Osteocyte (in vitro differentiated cells): ENCODE results near the gene ARFGAP1. TPM values are rescaled to one million over a fixed set of nuclear protein-coding genes. Genes with fewer than 3 reads are reported as not detected.

Source experiments
- DNase-seq: peaks from one replicate; pipeline ENCODE4 v3.0.0; 2021; ENCODE audit warnings: mixed read lengths; ENCODE audit not compliant: unreplicated experiment; ENCODE audit errors: extremely low spot score
- H3K27ac Mint-ChIP-seq: one replicate; pipeline ENCODE4 v1.8.0; 2021; ENCODE audit warnings: mild to moderate bottlenecking, mixed read lengths; ENCODE audit not compliant: unreplicated experiment
- H3K27me3 Mint-ChIP-seq: one replicate; pipeline ENCODE4 v1.8.0; 2021; ENCODE audit warnings: mixed read lengths; ENCODE audit not compliant: unreplicated experiment
- H3K36me3 Mint-ChIP-seq: one replicate; pipeline ENCODE4 v1.8.0; 2021; ENCODE audit warnings: mixed read lengths; ENCODE audit not compliant: unreplicated experiment
- H3K4me1 Mint-ChIP-seq: one replicate; pipeline ENCODE4 v1.8.0; 2021; ENCODE audit warnings: mixed read lengths; ENCODE audit not compliant: unreplicated experiment
- H3K4me3 Mint-ChIP-seq: one replicate; pipeline ENCODE4 v1.8.0; 2021; ENCODE audit warnings: mild to moderate bottlenecking, moderate library complexity, mixed read lengths; ENCODE audit not compliant: unreplicated experiment
- H3K9me3 Mint-ChIP-seq: one replicate; pipeline ENCODE4 v1.8.0; 2021; ENCODE audit warnings: mixed read lengths; ENCODE audit not compliant: unreplicated experiment
- total RNA-seq: library from RNA; stranded (reverse); gene quantifications from 2 replicates; pipeline ENCODE4 v1.2.1, GENCODE V29; 2021
- TF ChIP-seq, protein P1 (sequence below): fragments of 200-600 bp; sonication (generic); IDR thresholded peaks from 2 replicates; pipeline ENCODE4 v1.5.0; 2021; ENCODE audit warnings: antibody characterized with exemption, mild to moderate bottlenecking, moderate library complexity

Gene ARFGAP1
- total RNA-seq, 1 donor from 2014 or later, result 119 TPM

DNA sequence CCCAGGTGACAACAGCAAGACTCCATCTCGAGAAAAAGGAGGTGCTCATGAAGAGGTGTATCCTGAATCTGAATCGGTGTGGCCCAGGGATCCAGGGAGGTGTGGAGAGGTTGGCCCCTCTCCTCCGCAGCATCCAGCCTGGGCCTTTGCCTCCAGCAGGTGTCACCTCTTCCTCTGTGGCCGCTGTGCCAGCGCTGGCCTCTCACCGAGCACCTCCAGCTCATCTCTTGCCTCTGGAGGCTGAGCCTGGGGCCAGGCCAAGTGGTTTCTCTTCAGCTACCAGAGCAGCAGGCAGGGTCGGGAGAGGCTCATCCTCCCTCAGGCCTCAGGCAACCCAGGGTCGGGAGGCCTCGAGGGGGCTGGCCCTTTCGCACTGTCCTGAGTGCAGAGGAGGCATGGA lies 19.2 kb downstream of the ARFGAP1 start:
- TF ChIP-seq, protein P1, sequence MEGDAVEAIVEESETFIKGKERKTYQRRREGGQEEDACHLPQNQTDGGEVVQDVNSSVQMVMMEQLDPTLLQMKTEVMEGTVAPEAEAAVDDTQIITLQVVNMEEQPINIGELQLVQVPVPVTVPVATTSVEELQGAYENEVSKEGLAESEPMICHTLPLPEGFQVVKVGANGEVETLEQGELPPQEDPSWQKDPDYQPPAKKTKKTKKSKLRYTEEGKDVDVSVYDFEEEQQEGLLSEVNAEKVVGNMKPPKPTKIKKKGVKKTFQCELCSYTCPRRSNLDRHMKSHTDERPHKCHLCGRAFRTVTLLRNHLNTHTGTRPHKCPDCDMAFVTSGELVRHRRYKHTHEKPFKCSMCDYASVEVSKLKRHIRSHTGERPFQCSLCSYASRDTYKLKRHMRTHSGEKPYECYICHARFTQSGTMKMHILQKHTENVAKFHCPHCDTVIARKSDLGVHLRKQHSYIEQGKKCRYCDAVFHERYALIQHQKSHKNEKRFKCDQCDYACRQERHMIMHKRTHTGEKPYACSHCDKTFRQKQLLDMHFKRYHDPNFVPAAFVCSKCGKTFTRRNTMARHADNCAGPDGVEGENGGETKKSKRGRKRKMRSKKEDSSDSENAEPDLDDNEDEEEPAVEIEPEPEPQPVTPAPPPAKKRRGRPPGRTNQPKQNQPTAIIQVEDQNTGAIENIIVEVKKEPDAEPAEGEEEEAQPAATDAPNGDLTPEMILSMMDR, result no peak
- H3K9me3 Mint-ChIP-seq, result no peaks in the 10 kb centered on the region
- H3K27me3 Mint-ChIP-seq, result no peaks in the 10 kb centered on the region
- H3K27ac Mint-ChIP-seq, result no peak overlapping the region
- no peak for DNase-seq
- peaks cover 5% of the 10 kb centered on the region for H3K36me3 Mint-ChIP-seq
- H3K4me3 Mint-ChIP-seq, result no peak overlapping the region
- H3K4me1 Mint-ChIP-seq, result no peaks in the 10 kb centered on the region

DNA sequence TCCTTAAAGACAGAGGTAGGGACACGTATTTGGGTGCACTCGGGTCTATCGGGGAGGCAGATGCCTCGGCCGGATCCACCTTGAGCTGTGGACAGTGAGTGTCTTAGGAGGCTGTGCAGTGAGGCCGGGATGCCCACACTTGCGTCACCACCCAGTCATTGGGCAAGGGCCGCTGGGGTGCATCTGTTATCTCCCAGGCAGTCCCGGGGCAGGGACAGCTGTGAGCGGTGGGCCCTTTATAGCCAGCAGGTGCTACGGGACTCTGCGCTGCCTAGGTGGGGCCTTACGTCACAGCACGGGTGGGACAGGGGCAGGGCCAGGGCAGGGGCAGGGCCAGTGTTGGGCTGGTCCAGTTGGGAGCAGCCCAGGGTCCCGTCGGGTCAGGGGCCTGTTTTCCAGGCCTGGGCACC lies 19.7 kb downstream of the ARFGAP1 start:
- H3K9me3 Mint-ChIP-seq, result no peaks in the 10 kb centered on the region
- peaks cover 3% of the 10 kb centered on the region for H3K36me3 Mint-ChIP-seq
- DNase-seq, result no peak
- H3K4me3 Mint-ChIP-seq, result no peak overlapping the region
- H3K27me3 Mint-ChIP-seq, result no peaks in the 10 kb centered on the region
- no peak overlapping the region for H3K27ac Mint-ChIP-seq
- no peaks in the 10 kb centered on the region for H3K4me1 Mint-ChIP-seq
- TF ChIP-seq, protein P1, result no peak

DNA sequence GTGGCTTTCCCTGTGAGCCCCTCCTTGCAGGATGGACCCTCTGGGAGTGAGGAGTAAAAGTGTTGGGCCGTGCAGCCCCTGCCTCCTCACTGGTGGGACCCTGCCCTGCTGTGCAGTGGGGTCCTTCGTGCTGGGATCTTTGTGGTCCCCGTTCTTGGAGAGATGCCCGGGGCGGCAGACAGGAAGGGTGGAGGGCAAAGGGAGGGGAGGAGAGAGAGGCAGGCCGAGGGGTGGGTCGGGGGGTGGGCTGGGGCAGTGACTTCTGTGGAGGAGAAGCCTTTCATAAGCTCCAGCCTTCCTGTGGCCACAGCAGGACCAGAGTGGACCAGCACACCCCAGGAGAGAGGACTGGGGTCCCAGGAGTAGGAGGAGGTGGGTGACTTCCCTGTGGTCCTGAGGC lies 20.3 kb downstream of the ARFGAP1 start, which contains the start of gene COL20A1:
TSS of gene COL20A1 (plus strand) at position 283 of the 400 bp plus-strand sequence. CDS start 1,922 bp downstream, outside the sequence.
- no peaks in the 10 kb centered on the region for H3K9me3 Mint-ChIP-seq
- TF ChIP-seq, protein P1, result no peak
- H3K36me3 Mint-ChIP-seq, result peaks cover 3% of the 10 kb centered on the region
- H3K27ac Mint-ChIP-seq, result no peak within 1 kb of the TSS
- H3K27me3 Mint-ChIP-seq, result no peaks in the 10 kb centered on the region
- no peaks in the 10 kb centered on the region for H3K4me1 Mint-ChIP-seq
- no peak for DNase-seq
- no peak within 1 kb of the TSS for H3K4me3 Mint-ChIP-seq

DNA sequence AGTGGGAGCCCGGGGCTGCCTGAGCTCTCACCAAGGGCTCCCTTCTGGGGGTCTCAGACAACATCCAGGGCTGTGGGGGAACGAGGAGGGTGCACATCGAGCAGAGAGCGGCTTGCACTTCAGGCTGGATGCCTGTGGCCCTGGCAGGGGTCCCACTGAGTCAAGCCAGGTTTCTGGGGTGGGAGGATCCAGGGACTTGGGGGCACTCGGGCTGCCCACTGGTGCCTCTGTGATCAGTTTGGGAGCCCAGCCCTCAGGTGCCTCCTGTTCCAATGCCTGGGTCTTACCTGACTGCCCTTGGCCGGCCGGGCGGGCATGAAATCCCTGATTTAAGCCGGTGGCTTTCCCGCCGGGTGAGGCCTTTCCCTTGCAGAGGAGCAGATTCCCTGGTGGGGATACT lies 20.8 kb downstream of the ARFGAP1 start:
- no peaks in the 10 kb centered on the region for H3K36me3 Mint-ChIP-seq
- TF ChIP-seq, protein P1, result no peak
- no peaks in the 10 kb centered on the region for H3K27me3 Mint-ChIP-seq
- H3K9me3 Mint-ChIP-seq, result no peaks in the 10 kb centered on the region
- H3K4me3 Mint-ChIP-seq, result no peak overlapping the region
- no peak for DNase-seq
- H3K27ac Mint-ChIP-seq, result no peak overlapping the region
- H3K4me1 Mint-ChIP-seq, result no peaks in the 10 kb centered on the region

DNA sequence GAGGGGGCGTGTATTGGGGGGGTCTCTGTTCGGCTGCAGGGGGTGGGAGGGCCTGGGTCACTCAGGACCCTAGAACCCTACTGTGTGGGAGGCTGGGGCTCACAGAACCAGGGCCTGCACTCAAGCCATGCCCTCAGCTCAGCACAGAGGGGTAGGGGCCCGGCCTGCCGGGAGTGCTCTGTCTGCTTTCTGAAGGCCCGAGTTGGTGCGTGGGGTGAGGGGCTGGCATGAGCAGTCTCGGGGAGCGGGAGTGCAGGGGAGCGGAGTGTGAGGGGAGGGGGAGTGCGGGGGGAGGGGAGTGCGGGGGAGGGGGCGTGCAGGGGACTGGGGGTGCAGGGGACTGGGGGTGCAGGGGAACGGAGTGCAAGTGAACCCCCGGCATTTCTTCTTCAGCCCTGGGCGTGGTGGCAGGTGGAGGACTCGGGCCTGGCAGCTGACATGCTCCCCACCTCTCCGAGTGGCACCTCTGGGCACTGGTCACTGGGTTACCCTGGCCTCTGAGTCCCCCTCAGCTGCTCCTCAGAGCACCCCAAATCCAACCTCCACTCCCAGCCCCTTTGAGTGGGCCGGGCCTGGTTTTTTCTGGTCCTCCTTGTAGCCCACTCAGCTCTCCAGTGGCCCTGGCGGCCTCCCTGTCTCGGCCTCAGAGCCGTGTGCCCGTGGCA lies 21.4 kb downstream of the ARFGAP1 start:
- H3K27me3 Mint-ChIP-seq, result peaks cover 2% of the 10 kb centered on the region
- H3K27ac Mint-ChIP-seq, result no peak overlapping the region
- no peaks in the 10 kb centered on the region for H3K4me1 Mint-ChIP-seq
- H3K9me3 Mint-ChIP-seq, result no peaks in the 10 kb centered on the region
- TF ChIP-seq, protein P1, result no peak
- DNase-seq, result no peak
- no peak overlapping the region for H3K4me3 Mint-ChIP-seq
- no peaks in the 10 kb centered on the region for H3K36me3 Mint-ChIP-seq
